ELF-1 (cell line): Measurements from ENCODE around the gene PCDH15.

Experiments used
- DNase-seq: peaks from one replicate; pipeline ENCODE4 v3.0.0-alpha.2; 2016; ENCODE audit warnings: low read depth, low spot score

PCDH15 gene

DNA sequence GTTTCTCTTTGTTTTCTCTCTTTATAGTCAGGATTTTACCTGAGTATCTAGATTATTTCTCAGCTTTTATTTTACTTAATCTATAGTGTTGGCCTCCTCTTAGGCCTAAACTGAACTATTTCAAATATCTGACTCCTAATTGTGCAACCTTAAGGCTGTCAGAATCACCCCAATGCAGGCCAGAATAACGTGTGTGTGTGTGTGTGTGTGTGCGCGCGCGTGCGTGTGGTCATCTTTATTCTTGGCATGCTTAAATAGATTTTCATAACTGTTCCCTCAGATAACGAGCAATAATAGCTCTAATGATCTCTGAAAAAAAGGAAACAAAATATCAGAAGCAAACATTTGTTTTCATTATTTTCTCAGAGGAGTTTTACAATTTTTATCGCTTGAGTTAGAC is 92.4 kb downstream of the PCDH15 start:
- DNase-seq, result no peak

DNA sequence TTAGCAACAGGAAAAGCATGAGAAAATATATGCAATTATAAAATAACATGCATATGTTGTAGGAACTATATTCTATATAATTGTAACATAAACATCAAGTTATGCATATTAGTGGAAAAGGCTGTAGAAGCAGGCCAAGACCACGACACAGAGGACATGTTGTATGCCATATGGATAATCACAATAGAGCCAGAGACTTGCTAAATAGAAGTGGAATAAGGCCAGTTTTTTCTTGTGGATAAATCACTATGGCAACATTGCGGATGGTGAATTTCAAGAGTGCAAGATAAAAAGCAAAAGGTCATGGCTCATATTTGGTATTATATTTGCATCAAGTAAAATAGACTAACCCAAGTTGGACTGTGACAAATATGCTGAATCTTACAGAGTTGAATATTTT is 93.0 kb downstream of the PCDH15 start:
- no peak for DNase-seq

DNA sequence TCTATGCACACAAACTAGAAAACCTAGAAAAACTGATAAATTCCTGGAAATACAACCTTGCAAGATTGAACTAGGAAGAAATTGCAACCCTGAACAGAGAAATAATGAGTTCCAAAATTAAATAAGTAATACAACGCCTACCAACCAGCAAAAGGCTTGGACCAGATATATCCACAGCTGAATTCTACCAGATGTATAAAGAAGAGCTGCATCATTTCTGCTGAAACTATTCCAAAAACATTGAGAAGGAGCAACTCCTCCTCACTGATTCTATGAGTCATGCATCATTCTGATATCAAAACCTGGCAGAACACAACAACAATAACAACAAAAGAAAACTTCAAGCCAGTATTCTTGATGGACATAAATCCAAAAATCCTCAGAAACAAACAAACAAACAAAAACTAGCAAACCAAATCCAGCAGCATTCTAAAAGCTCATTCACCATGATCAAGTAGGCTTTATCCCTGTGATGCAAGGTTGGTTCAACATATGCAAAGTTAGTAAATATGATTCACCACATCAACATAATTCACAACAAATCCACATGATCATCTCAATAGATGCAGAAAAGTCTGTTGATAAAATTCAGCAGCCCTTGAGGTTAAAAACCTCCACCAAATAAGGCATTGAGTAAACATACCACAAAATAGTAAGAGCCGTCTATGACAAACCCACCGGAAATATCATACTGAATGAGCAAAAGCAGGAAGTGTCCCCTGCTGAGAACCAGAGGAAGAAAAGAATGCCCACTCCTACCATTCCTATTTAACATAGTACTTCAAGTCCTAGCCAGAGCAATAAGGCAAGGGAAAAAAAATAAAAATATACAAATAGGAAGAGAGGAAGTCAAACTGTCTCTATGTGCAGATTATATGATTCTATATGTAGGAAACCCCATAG is 98.2 kb downstream of the PCDH15 start:
- no peak for DNase-seq

DNA sequence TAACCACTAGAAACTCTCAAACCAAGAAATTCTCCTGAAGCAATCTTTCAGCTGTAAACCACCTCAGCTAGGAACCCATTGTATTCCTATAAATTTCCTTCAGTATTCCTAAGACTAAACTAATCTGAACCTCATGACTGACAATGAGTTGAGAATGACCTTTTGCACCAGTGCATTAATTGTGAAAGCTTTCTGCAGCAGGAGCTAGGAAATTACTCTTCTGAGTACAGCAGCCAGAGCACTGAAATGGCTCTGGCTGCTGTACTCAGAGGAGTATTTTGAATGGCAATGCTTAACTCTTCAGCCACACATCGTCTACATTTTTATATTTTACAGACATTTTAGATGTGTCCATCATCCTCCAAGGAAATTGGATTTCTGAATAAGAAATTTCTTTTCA is 109.7 kb downstream of the PCDH15 start:
- no peak for DNase-seq

DNA sequence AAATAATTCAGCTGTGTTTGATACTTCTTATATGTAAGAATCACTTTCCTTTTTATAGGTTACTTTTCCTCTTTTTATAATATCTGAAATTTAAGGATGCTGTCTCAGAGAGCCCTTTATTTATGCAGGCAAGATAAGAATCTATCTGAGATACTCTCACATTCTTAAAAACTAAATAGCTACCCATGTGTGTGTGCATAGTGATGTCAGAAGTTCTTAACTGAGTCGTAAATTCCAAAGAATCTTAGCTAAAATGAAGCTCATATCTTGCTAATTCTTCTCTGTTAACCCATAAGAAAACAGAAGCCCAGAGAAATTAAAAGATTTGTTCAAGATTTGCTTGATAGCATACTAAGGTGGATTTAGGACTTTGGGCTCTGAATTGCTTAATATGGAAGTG is 118.5 kb downstream of the PCDH15 start:
- DNase-seq, result no peak

DNA sequence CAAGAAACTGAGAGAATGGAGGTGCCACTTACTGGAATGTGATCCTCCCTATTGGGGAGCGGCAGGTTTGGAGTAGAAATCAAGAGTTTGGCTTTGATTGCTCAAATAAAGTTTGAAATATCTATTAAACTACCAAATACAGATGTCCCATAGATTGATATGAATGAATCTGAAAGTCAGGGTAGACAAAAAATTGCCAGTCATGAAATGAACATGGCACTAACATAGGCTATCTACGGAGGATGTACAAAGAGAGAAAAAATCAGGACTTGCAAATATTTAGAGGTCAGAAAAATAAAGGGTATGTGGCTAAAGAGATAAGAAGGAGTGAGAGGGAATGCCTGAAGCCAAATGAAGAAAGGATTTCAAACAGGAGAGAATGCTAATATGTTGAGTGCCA is 119.9 kb downstream of the PCDH15 start:
- DNase-seq, result no peak

DNA sequence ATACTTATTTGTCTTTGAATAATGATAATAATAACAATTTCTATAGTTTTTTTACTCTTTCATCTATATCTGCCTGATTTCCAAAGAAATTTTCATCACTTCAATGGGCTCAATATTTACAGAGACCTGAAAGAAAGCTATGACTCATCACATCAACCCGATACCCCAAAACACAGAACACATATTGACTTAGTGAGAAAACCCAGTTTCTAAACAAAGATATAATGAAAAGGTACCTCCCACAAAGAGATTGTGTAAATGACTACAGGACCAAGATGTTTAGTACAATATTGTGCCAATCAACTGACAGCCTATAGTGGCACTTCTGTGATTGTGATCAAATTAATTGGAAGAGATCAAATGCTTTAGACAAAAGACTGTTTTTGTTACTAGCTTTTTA is 133.9 kb downstream of the PCDH15 start:
- no peak for DNase-seq

DNA sequence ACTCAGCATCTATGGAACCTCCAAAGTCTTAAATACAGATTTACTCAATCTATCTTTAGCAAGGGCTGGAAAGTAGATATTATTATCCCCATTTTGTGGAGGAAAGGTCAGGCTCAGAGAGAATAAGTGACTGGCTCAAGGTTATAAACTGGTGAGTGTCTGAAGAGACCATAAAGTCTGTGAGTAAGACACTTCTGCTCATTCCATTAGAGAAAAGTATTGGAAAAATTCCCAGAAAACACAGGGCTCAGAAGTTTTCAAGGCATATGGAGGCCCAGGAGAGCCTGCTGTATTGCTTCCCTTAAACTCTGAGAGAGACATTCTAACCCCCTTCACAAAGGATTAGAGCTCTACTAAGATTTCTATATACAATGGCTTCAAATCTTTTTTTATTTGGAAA is 134.8 kb downstream of the PCDH15 start:
- no peak for DNase-seq

DNA sequence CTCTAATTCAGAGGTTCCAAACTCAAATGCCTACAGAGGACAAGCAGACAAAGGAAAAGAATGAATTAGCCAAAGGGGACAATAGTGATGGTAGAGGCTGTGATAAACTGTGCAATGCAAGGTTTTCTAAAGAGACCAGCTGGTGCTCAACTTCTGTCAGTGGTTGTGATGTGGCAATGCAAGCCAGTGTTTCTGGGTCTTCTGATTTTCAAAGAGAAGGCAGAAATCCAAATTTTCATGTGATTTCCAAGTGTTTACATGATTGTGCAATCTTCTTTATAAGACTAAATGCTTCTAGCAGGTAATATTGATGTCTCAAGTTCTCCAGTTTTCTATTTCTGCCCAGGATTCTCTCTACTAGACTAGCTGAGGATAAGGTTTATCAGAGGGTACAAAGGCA is 135.9 kb downstream of the PCDH15 start:
- no peak for DNase-seq

DNA sequence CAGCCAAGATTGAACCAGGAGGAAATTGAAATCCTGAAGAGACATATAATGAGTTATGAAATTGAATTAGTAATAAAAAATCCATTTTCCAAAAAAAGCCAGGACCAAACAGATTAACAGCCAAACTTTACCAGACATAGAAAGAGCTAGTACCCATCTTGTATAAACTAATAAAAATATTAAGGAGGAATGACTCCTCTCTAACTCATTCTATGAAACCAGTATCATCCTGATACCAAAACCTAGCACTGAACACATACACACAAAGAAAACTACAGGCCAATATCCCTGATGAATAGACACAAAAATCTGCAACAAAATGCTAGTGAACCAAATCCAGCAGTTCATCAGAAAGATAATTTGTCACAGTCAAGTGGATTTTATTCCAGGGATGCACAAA is 140.6 kb downstream of the PCDH15 start:
- DNase-seq, result no peak

DNA sequence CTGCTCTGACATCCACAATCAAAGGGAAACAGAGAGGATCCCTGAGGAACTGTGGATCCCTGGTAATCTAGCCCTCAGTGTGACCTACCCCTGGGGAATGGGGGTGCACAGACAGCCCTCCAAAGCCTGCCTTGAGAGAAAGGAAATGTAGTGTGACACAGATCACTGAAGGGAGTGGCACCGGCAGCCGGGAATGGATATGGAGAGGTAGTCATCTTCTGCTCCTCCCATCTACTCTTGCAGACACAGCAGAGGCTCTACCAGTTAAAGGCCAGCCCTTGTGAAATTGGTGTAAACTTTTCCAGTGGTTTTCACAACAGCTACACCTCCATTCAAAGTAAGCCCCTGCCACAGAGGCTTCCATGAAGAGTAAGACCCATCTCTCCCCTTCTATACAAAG is 144.4 kb downstream of the PCDH15 start:
- no peak for DNase-seq

DNA sequence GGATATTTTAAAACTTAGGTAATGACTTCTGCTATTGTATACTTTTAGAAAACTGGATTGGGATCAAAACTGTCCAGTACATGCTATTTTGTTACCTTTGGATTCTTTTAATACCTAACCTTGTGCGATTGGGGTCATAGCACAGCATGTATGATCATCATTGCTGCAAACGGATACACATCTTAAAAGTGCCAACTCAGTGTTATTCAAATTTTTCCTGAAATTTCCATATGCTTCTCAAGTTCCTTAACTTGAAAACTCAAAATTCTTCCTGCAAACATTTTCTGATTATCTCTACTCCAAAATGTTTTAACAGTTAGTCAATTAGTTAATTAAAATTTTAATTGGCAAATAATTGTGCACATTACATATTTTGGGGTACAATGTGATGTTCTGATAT is 147.5 kb downstream of the PCDH15 start:
- no peak for DNase-seq

DNA sequence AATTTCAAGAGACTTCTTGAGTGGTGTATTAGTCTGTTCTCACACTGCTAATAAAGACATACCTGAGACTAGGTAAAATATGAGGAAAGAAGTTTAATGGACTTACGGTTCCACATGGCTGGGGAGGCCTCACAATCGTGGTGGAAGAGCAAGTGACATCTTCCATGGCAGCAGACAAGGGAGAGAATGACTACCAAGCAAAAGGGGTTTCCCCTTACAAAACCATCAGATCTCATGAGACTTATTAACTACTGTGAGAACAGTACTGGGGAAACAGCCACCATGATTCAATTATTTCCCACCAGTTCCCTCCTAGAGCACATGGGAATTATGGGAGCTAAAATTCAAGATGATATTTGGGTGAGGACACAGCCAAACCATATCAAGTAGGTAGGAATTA is 150.5 kb downstream of the PCDH15 start:
- DNase-seq, result no peak

DNA sequence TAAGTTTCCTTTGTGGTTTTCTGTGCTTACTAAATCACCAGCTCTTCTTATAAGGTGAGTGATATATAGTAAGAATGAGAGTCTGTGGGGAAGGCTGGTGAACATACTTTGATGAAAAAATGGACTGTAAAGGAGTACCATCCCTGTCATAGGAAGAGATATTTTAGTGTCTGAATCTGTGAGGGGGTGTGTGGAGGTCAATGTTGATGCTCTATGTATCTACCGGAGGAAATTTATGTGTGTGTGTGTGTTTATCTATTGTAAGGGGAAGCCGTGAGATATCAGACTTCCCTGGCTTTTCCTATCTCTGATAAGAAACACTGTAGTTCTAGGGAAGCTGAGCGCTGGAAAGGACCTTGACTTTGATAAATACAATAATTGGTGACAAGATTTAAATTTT is 179.0 kb downstream of the PCDH15 start:
- no peak for DNase-seq

DNA sequence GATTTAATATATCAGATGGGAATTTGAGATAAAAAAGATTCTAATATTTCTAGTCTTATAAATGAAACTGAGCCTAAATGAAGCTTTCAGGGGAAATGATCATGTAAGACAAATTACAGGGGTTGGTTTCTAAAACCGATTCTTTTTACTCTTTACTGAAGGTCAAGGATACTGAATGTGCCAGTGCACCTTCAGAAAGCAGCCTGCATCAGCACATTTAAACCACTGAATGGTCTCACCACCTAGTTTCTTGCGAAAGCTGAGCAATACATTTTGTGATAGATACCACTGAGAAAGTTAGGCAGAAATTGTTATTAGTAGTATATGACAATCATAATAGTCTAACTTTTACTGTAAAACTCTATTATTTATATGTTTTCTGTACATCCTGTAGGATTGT is 180.7 kb downstream of the PCDH15 start:
- no peak for DNase-seq

DNA sequence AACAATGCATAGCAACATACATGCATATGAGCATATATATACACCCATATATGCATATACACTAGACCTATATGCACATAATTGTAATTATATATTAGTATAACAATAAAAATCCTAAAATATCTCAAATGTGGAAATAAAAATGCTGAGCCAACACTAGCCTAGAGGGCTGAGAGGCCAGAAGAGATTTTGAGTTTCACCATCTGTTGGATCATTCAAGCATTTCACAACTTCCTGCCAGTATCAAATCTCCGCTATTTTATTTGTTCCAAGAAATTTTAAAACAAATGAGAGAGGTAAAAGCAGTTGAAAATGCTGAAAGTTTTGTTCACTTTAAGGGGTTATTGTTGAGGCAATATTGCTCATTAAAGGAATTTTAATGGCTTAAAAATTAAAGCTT is 187.0 kb downstream of the PCDH15 start:
- no peak for DNase-seq

DNA sequence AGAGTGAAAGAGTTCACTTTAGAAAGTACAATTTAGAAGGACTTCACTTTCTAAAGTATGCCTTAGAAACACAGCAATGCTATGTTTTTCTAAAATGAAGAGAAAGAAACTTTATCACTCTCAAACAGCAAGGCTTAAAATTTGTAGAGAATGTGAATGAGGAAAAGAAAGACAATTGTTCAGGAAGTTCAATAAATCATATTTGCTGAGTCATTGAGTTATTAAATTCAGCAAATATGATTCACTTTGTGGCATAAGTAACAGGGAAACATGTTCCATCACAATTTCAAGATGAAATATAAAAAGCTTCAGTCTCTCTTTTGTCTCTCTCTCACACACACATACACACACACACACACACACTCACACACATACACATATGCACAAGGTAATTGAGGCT is 187.9 kb downstream of the PCDH15 start:
- no peak for DNase-seq

DNA sequence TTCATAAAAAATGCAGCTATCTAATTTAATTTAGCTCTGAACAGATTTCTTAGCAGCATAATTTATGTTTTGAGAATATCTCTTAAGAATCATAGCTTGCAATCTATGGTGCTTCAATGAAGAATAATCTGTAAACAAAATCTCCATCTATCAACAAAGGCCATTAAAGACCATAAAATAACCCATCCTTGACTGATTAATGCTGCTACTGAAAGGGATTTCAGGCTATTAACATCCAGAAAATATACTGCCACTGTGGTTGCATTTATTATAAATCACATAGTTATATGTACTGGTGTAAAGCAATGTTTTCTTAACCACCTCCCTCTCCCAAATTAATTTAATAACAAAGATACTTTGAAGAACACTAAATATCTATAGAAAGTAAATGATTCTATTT is 191.6 kb downstream of the PCDH15 start:
- DNase-seq, result no peak

DNA sequence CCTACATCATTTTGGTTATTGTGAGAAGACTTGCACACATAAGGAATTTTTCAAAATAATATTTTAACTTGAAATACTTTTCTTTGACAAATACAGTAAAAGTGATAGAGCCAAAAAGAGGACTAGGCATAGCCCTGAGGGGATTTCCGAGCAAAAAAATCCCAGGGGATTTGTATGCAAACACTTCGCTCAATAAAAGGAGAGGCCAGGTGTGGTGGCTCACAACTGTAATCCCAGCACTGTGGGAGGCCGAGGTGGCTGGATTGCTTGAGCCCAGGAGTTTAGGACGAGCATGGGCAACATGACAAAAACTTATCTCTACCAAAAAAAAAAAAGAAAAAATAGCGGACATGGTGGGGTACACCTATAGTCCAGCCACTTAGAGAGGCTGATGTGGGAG is 193.0 kb downstream of the PCDH15 start:
- DNase-seq, result peak; percentile 43

DNA sequence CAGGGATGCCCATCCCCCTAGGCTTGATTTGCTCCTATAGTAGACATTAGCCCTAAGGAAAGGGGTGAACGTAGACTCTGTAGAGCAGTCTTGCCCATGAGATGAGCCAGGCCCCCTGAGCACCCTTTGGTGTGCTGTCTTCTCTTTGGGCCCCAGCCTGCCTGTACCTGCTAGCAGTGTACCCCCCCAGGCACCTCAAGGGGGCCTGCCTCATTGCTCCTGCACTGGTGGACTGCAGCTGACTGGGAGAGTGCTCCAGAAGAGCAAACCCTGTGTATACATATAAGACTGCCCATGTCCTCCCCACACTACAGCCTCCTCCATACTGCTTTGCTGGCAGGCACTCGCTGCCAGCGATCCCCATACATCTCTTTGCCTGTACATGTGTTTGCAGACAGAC is 206.7 kb downstream of the PCDH15 start:
- DNase-seq, result no peak

DNA sequence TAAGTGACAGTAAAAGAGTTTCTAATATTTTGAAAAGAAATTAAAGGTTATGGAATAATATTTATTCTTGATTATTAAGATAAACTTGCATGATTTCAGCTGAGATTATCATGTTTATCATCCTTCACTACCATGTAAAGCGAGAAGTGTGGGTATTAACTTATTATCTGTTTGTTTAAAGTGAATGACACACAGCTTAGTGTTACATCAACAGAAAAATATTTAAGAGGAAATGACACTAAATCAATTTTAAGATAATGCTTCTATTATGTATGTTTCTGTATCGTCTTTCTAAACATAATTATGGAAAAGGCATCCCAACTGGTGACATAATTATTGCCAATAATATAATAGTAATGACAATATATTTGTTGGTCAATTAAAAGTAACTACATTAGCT is 213.1 kb downstream of the PCDH15 start:
- DNase-seq, result no peak

DNA sequence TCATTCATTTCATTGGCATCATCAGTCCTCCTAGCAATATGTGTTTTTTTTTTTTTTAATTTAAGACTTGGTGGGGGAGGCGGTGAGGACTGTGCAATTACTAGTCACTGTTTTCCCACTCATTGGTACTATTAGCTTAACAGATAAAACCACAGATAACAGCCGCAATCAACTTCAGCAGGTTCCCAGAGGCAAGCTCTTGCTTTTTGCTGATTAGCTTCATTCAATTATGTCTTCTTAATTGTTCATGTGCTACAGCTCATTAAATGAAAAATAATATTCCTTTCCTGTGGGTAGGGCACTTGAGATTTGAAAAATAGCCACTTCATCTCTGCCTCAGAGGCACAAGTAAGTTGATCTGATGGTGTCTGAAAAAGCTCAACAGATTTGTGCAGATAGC is 215.5 kb downstream of the PCDH15 start:
- DNase-seq, result no peak

DNA sequence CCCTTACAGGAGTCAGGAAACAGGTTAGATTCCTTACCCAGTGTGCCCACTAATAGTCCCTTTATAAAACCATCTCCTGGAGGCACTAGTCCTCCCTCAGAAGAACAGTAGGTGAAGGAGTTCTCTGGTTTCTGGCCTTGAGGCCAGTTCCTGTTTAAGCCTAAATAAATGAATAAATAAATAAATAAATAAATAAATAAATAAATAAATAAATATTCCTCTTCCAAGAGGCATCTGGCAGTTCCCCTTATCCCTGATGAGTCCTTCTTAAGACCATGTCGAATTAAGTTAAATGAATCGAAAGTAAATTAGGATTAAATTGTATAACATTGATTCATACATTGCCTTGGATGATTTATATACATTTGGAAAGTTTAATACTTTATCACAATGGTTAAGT is 223.3 kb downstream of the PCDH15 start:
- no peak for DNase-seq

DNA sequence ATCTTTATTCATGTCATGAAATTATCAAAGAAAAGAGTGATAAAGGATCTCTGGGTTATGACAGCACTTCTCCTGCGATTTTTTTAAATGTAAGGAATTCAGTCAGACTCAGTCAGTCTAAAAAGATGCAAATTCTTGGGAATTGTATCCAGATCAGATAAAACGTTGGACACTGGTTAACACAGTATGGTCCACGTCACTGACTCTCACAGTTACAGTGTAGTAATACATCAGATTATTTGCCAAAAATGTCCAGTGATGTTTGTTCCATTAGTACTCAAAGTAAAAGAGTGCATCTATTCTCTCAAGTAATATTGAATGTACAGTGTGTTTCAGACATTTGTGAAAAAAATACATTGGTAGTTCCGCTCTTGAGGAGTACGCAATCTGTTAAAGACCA is 224.5 kb downstream of the PCDH15 start:
- DNase-seq, result no peak
